Measurements from ENCODE around the gene MR1. TPM values are rescaled to one million over a fixed set of nuclear protein-coding genes. Genes with fewer than 3 reads are reported as not detected.

The MR1 gene
- total and polyA plus RNA-seq, 2 of the 13 experiments (the other 11 are each of a cell fraction or from before 2014, with no cell fraction given): 7.7 to 10.4 TPM

- TF ChIP-seq ZNF552 (CRISPR knock-in tag; IDR thresholded peaks at IDR 0.05; ENCODE audit: borderline replicate concordance): peak; percentile 42; the same call in 1 of the 2 replicates
- TF ChIP-seq HNF1B (CRISPR knock-in tag; IDR thresholded peaks at IDR 0.05): no peak
- 0 out of 2 replicates have a peak, but pooled peaks have one; percentile 11 for TF ChIP-seq ARID2 (CRISPR knock-in tag; IDR thresholded peaks at IDR 0.05; ENCODE audit: borderline replicate concordance)
- TF ChIP-seq LCORL (IDR thresholded peaks at IDR 0.05): no peak
- TF ChIP-seq LCORL (CRISPR knock-in tag; IDR thresholded peaks at IDR 0.05): 0 out of 2 replicates have a peak, but pooled peaks have one; percentile 26
- TF ChIP-seq, protein P1, sequence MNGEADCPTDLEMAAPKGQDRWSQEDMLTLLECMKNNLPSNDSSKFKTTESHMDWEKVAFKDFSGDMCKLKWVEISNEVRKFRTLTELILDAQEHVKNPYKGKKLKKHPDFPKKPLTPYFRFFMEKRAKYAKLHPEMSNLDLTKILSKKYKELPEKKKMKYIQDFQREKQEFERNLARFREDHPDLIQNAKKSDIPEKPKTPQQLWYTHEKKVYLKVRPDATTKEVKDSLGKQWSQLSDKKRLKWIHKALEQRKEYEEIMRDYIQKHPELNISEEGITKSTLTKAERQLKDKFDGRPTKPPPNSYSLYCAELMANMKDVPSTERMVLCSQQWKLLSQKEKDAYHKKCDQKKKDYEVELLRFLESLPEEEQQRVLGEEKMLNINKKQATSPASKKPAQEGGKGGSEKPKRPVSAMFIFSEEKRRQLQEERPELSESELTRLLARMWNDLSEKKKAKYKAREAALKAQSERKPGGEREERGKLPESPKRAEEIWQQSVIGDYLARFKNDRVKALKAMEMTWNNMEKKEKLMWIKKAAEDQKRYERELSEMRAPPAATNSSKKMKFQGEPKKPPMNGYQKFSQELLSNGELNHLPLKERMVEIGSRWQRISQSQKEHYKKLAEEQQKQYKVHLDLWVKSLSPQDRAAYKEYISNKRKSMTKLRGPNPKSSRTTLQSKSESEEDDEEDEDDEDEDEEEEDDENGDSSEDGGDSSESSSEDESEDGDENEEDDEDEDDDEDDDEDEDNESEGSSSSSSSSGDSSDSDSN (CRISPR knock-in tag; IDR thresholded peaks at IDR 0.05): peak; percentile 61
- TF ChIP-seq ZNF230 (CRISPR knock-in tag; IDR thresholded peaks at IDR 0.05): 0 out of 2 replicates have a peak, but pooled peaks have one; percentile 64
- no peak for TF ChIP-seq ZC3H13 (CRISPR knock-in tag; IDR thresholded peaks at IDR 0.05)
- peak; percentile 55; the same call in 1 of the 2 replicates for TF ChIP-seq ZNF891 (CRISPR knock-in tag; IDR thresholded peaks at IDR 0.05)
These were observed 71.0 kb downstream of the MR1 start (continued) for GRCh38 chr1:181104790-181105133.
